Brain microvascular endothelial cell (primary cell): ENCODE measurements around the gene ADRB2.
A peak's percentile ranks its signal among the peaks of the same experiment; 100 is the strongest.
"Not testable (repeated sequence)": the region's sequence is repeated elsewhere in the genome, so short reads cannot be mapped to it uniquely, and the experiment has no call there.

Source experiments
- DNase-seq: peaks from one replicate; pipeline ENCODE4 v3.0.0-alpha.2; 2020
- H3K27ac ChIP-seq: fragments of 250-450 bp; sonication (Bioruptor Pico); 2 replicates; pipeline ENCODE4 v1.5.1; 2020; ENCODE audit warnings: mild to moderate bottlenecking, moderate library complexity
- H3K27me3 ChIP-seq: fragments of 250-450 bp; sonication (Bioruptor Pico); replicated peaks from 2 replicates; pipeline ENCODE4 v1.5.1; 2020; ENCODE audit warnings: mild to moderate bottlenecking
- H3K36me3 ChIP-seq: fragments of 250-450 bp; sonication (Bioruptor Pico); replicated peaks from 2 replicates; pipeline ENCODE4 v1.5.1; 2020; ENCODE audit warnings: mild to moderate bottlenecking
- H3K4me3 ChIP-seq: 2 replicates; pipeline ENCODE4 v1.5.1; 2011; ENCODE audit warnings: low read depth, mild to moderate bottlenecking, control low read depth, low read length, moderate library complexity
- CTCF ChIP-seq: IDR thresholded peaks from 2 replicates; pipeline ENCODE4 v1.5.1; 2011; ENCODE audit warnings: low read depth, mild to moderate bottlenecking, moderate library complexity, low read length, control low read depth, inconsistent platforms; ENCODE audit errors: missing control alignments
- in situ Hi-C: cut with HindIII; loops from 2 replicates; pipeline ENCODE4 v1.10.0; 2017; ENCODE audit warnings: low sequenced_read_pairs, low pct_ligation_motif_present

ADRB2 gene

GRCh38 chr5:148799737-148800527 lies 26.5 kb upstream of the ADRB2 start:
- no peak for TF ChIP-seq CTCF
- in situ Hi-C loops: no loop called here
- DNase-seq: peak; percentile 38

GRCh38 chr5:148801682-148802276 lies 24.6 kb upstream of the ADRB2 start:
- TF ChIP-seq CTCF: no peak
- Histone ChIP-seq H3K36me3 (no peaks in the 10 kb centered on the region), H3K4me3 (no peak overlapping the region), H3K27ac (no peak overlapping the region), H3K27me3 (no peaks in the 10 kb centered on the region)
- DNase-seq: no peak
- in situ Hi-C loops: no loop called here

More at GRCh38 chr5:148799737-148800527, 26.5 kb upstream of the ADRB2 start:
- H3K27ac ChIP-seq: no peak overlapping the region
- no peaks in the 10 kb centered on the region for H3K36me3 ChIP-seq
- H3K4me3 ChIP-seq: no peak overlapping the region
- no peaks in the 10 kb centered on the region for H3K27me3 ChIP-seq

DNA sequence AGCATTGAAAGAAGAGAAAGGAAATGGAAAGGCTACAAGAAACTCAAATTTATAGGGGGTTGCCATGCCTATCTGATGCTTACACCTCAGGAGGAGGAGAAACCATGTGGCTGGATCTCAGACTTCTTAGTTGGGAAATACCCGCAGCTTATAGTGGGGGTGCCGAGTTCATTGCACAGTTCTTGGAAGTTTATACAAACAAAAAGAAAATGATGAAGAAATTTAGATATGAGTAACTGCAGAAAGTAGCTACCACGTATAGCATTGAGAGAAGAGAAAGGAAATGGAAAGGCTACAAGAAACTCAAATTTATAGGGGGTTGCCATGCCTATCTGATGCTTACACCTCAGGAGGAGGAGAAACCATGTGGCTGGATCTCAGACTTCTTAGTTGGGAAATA lies 23.0 kb upstream of the ADRB2 start:
- H3K27me3 ChIP-seq, in situ Hi-C loops: not testable (repeated sequence)

GRCh38 chr5:148804393-148804792 lies 22.0 kb upstream of the ADRB2 start:
- no peak for DNase-seq
- TF ChIP-seq CTCF: no peak
- Histone ChIP-seq H3K36me3 (no peaks in the 10 kb centered on the region), H3K27ac (no peak overlapping the region), H3K27me3 (no peaks in the 10 kb centered on the region), H3K4me3 (no peak overlapping the region)
- in situ Hi-C loops: no loop called here

More for the DNA sequence above, 23.0 kb upstream of the ADRB2 start:
- DNase-seq, H3K27ac ChIP-seq, H3K36me3 ChIP-seq, H3K4me3 ChIP-seq: not testable (repeated sequence)

DNA sequence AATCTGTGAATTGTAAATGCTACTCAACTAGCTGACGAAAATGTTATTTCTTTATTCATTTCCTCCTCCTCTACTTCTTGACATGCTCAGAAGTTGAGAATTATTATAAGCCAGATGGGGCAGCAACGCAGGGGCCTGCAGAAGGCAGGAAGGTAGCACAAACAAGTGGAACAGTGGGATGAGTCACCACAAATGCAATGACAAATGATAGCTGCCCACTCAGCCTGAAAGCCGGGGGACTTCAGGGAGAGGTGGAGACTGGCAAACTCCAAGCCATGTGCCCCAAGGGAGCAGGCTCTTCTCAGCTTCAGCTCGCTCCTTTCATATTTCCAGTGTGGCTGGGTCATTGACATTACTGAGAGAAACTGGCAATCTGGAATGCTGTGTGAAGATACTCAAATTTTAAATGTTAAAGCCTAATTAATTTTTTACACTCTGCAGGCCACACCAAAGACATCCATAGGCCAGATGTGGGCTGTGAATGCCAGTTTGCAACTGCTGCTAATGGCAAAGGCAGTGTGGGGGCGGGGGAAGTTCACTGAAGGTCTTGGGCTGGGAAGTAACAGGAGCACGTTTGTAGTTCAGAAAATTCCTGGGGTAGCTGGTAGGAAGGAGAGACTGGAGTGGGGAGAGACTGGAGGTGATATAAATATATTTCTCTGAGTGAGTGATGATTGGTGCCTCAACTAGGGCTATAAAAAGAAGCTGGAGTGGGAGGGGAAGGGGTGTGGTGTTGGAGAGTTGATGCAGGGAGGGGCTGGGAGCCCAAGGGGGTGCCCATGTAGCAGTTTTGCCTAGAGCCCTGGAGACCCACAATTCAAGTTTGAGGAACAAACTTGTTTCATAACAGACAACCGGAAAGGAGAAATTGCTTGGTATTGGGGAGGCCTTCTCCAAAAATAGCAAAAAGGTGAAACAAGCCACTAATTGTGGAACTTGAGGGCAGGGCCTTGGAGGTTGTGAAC lies 20.8 kb upstream of the ADRB2 start:
- TF ChIP-seq CTCF: no peak
- H3K4me3 ChIP-seq: no peak overlapping the region
- H3K27ac ChIP-seq: no peak overlapping the region

GRCh38 chr5:148806520-148806931 lies 19.9 kb upstream of the ADRB2 start:
- in situ Hi-C loops: no loop called here
- Histone ChIP-seq H3K4me3 (no peak overlapping the region), H3K27me3 (no peaks in the 10 kb centered on the region), H3K27ac (no peak overlapping the region), H3K36me3 (no peaks in the 10 kb centered on the region)
- TF ChIP-seq CTCF: no peak
- no peak for DNase-seq

More for the DNA sequence above, 20.8 kb upstream of the ADRB2 start:
- Histone ChIP-seq H3K36me3 (no peaks in the 10 kb centered on the region), H3K27me3 (no peaks in the 10 kb centered on the region)
- no peak for DNase-seq
- in situ Hi-C loops: no loop called here
